PC-3 (cell line): Measurements from ENCODE around the gene ING3.

ENCODE experiments used
- CTCF ChIP-seq: fragments of 300-600 bp; sonication (generic); conservative IDR thresholded peaks from 2 replicates; pipeline ENCODE4 v1.5.1; 2017; ENCODE audit warnings: antibody characterized with exemption, low read depth, mild to moderate bottlenecking, low read length
- EZH2 ChIP-seq: fragments of 300-600 bp; sonication (generic); IDR thresholded peaks from one replicate; pipeline ENCODE4 v1.6.1; 2017; ENCODE audit warnings: antibody characterized with exemption, mild to moderate bottlenecking, low read length; ENCODE audit not compliant: unreplicated experiment

DNA sequence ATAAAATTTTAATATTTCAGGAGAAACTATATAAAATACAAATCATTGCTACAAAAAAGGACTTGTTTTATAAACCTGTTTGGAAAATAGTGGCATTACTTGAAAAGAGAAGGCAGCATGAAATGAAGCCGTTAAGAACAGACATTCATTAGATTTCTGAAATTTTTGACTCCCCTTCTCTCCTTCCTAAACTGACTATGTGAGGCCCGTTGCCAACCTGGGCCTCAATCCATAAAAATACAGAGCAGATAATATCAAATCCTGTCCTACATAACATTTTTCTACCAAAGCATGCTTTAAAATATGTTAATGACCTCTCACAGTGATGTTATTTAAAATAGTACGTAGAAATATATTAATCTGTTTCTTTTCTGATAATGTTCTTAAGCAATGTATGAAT, 34.5 kb upstream of the ING3 start:
- TF ChIP-seq CTCF: no peak
- TF ChIP-seq EZH2: no peak
